ENCODE measurements around the gene IFNGR2. TPM values are rescaled to one million over a fixed set of nuclear protein-coding genes. Genes with fewer than 3 reads are reported as not detected.

IFNGR2 gene
- total and polyA plus RNA-seq, 2 of the 4 experiments (the other 2 are of a cell fraction), result 66.0 to 73.8 TPM

DNA sequence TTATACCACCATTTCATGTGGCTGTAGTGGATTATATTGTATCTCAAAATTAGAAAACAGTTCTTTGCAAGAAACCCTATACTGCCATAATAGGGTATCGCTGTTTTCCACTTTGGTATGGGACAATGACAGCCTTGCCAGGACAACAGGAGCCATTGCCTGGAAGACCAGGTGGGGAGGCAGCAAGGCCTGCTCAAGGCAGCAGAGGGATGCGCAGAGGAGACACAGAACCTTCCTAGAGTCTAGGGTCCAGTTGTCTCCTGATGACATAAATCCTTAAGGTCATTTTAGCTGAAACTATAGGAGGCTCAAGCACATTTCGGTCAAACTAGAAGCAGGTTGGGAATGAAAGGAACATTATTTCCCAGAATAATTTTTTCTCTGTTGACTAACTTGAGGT, 27.6 kb downstream of the IFNGR2 start:
- no peak overlapping the region for H3K14ac ChIP-seq (replicated peaks; ENCODE audit: low read depth, low read length)
- H3K4me1 ChIP-seq (ENCODE audit: control insufficient read depth, insufficient read depth, low read length), result peaks cover 10% of the 10 kb centered on the region
- no CpG with 5 or more reads among the region's 3 CpGs for WGBS, 2 experiments (ENCODE audit: extremely low coverage in 2 of 2, insufficient read length in 1 of 2)
- DNase-seq (no peak), ATAC-seq (ENCODE audit: low read depth) (no peak)
- H3K36me3 ChIP-seq (ENCODE audit: control insufficient read depth, insufficient read depth, low read length), result peaks cover 58% of the 10 kb centered on the region
- H3K4ac ChIP-seq (ENCODE audit: low read depth, low read length), result no peak overlapping the region
- no peak overlapping the region for H4K91ac ChIP-seq (ENCODE audit: insufficient read depth, low read depth, low read length)
- no peak overlapping the region for H4K5ac ChIP-seq (ENCODE audit: low read depth, low read length)
- H2AK9ac ChIP-seq (replicated peaks; ENCODE audit: low read depth, low read length, poor library complexity), result no peak overlapping the region
- BruUV-seq (replicated peaks), result no TSS peak
- no peak overlapping the region for H2AK5ac ChIP-seq (ENCODE audit: low read depth, low read length)
- H3K56ac ChIP-seq (ENCODE audit: extremely low read depth, insufficient read depth, low read length), result no peak overlapping the region
- intact Hi-C loops (cut with micrococcal nuclease) (no loop called here), dilution Hi-C loops (cut with HindIII; ENCODE audit: low sequenced_read_pairs, unreplicated experiment) (no loop called here), in situ Hi-C loops (cut with MboI; ENCODE audit: low sequenced_read_pairs) (loop anchor here (25.0 kb wide), 1 partner anchor 594 kb away; no protein-coding TSS in a partner anchor)
- TF ChIP-seq MAFK (IDR thresholded peaks at IDR 0.05; ENCODE audit: low read depth, low read length), result no peak
- TF ChIP-seq RAD21 (IDR thresholded peaks at IDR 0.05; ENCODE audit: low read length), result no peak
- no peaks in the 10 kb centered on the region for H3K27me3 ChIP-seq (ENCODE audit: control insufficient read depth, insufficient read depth, low read length)
- H3K9me1 ChIP-seq (ENCODE audit: insufficient read depth, low read length), result no peaks in the 10 kb centered on the region
- H4K20me1 ChIP-seq (ENCODE audit: insufficient read depth, low read length), result peaks cover 10% of the 10 kb centered on the region
- H3K9ac ChIP-seq (ENCODE audit: low read depth, low read length), result no peak overlapping the region
- H2AFZ ChIP-seq (replicated peaks; ENCODE audit: low read length, poor library complexity), result no peak overlapping the region
- no peak overlapping the region for H3K27ac ChIP-seq (ENCODE audit: insufficient read depth, low read length)
- no peak overlapping the region for H2BK20ac ChIP-seq (ENCODE audit: low read depth, low read length)
- H3K9me3 ChIP-seq (ENCODE audit: control insufficient read depth, insufficient read depth, low read length), result no peaks in the 10 kb centered on the region
- CTCF ChIA-PET, result no interaction called here
- H3K79me1 ChIP-seq (ENCODE audit: low read depth in 1 of 2, low read length in 2 of 2), result peaks cover 23 to 55% of the 10 kb centered on the region in 2 experiments
- no peak overlapping the region for H3K4me3 ChIP-seq (ENCODE audit: insufficient read depth, low read depth, low read length)
- H3K4me2 ChIP-seq (ENCODE audit: low read depth, low read length), result no peak overlapping the region
- H4K8ac ChIP-seq (ENCODE audit: low read depth in 2 of 2, low read length in 2 of 2), result no peak overlapping the region
- no peak overlapping the region for H3K18ac ChIP-seq (ENCODE audit: low read depth, low read length)
- no peak overlapping the region for H2BK5ac ChIP-seq (ENCODE audit: low read depth, low read length, poor library complexity, severe bottlenecking)
- no peak overlapping the region for H3K23ac ChIP-seq (ENCODE audit: low read depth, low read length)
- H2BK15ac ChIP-seq (ENCODE audit: low read depth, low read length), result no peak overlapping the region
- no peak overlapping the region for H2BK120ac ChIP-seq (ENCODE audit: low read depth, low read length)
- POLR2A ChIA-PET (ENCODE audit: unreplicated experiment), result no interaction called here
